GM06990 (cell line): Measurements from ENCODE around the gene ANKRD44.

Experiments
- DNase-seq: peaks from one replicate; pipeline ENCODE4 v3.0.0-alpha.2; 2011; ENCODE audit not compliant: insufficient read length; ENCODE audit errors: extremely low read depth
- H3K27me3 ChIP-seq: replicated peaks from 2 replicates; pipeline ENCODE4 v1.6.0; 2011; ENCODE audit warnings: low read length; ENCODE audit not compliant: control insufficient read depth, insufficient read depth
- H3K36me3 ChIP-seq: 2 replicates; pipeline ENCODE4 v1.5.1; 2011; ENCODE audit warnings: low read length; ENCODE audit not compliant: control insufficient read depth, insufficient read depth
- H3K4me3 ChIP-seq: replicated peaks from 2 replicates; pipeline ENCODE4 v1.5.1; 2011; ENCODE audit warnings: low read depth, mild to moderate bottlenecking, control low read depth, low read length
- CTCF ChIP-seq: IDR thresholded peaks from 2 replicates; pipeline ENCODE4 v1.5.1; 2011; ENCODE audit warnings: low read length, control low read depth, mild to moderate bottlenecking, inconsistent platforms; ENCODE audit not compliant: insufficient read depth, poor library complexity, severe bottlenecking

The ANKRD44 gene

GRCh38 chr2:197149546-197149945 lies 161.0 kb downstream of the ANKRD44 start:
- DNase-seq: peak; percentile 39
- Histone ChIP-seq H3K27me3 (no peaks in the 10 kb centered on the region), H3K36me3 (no peaks in the 10 kb centered on the region), H3K4me3 (no peak overlapping the region)
- no peak for TF ChIP-seq CTCF

- DNase-seq: no peak
- Histone ChIP-seq H3K27me3 (no peaks in the 10 kb centered on the region), H3K4me3 (no peak overlapping the region), H3K36me3 (no peaks in the 10 kb centered on the region)
- no peak for TF ChIP-seq CTCF
Measured at GRCh38 chr2:197148401-197148800, 162.2 kb downstream of the ANKRD44 start.

- H3K36me3 ChIP-seq: no peaks in the 10 kb centered on the region
- no peak for TF ChIP-seq CTCF
- no peak overlapping the region for H3K4me3 ChIP-seq
- H3K27me3 ChIP-seq: no peaks in the 10 kb centered on the region
- DNase-seq: no peak
Measured at GRCh38 chr2:197147942-197148341, 162.6 kb downstream of the ANKRD44 start.

- Histone ChIP-seq H3K36me3 (no peaks in the 10 kb centered on the region), H3K27me3 (no peaks in the 10 kb centered on the region), H3K4me3 (no peak overlapping the region)
- DNase-seq: no peak
- no peak for TF ChIP-seq CTCF
Measured at GRCh38 chr2:197146995-197147394, 163.6 kb downstream of the ANKRD44 start.

- no peaks in the 10 kb centered on the region for H3K36me3 ChIP-seq
- TF ChIP-seq CTCF: no peak
- no peaks in the 10 kb centered on the region for H3K27me3 ChIP-seq
- peak; percentile 63 for DNase-seq
- H3K4me3 ChIP-seq: no peak overlapping the region
Measured at GRCh38 chr2:197145471-197146056, 165.0 kb downstream of the ANKRD44 start.

- TF ChIP-seq CTCF: no peak
- Histone ChIP-seq H3K4me3 (no peak overlapping the region), H3K36me3 (no peaks in the 10 kb centered on the region), H3K27me3 (no peaks in the 10 kb centered on the region)
- no peak for DNase-seq
Measured at GRCh38 chr2:197144183-197144582, 166.4 kb downstream of the ANKRD44 start.
